HG02870 (cell line): ENCODE measurements around the gene TFDP1.

Source experiments
- ATAC-seq: cut with Tn5 transposase; IDR thresholded peaks from one replicate; pipeline ENCODE4 v1.9.1; 2021; ENCODE audit warnings: mild to moderate bottlenecking, moderate library complexity; ENCODE audit not compliant: unreplicated experiment

The TFDP1 gene

DNA sequence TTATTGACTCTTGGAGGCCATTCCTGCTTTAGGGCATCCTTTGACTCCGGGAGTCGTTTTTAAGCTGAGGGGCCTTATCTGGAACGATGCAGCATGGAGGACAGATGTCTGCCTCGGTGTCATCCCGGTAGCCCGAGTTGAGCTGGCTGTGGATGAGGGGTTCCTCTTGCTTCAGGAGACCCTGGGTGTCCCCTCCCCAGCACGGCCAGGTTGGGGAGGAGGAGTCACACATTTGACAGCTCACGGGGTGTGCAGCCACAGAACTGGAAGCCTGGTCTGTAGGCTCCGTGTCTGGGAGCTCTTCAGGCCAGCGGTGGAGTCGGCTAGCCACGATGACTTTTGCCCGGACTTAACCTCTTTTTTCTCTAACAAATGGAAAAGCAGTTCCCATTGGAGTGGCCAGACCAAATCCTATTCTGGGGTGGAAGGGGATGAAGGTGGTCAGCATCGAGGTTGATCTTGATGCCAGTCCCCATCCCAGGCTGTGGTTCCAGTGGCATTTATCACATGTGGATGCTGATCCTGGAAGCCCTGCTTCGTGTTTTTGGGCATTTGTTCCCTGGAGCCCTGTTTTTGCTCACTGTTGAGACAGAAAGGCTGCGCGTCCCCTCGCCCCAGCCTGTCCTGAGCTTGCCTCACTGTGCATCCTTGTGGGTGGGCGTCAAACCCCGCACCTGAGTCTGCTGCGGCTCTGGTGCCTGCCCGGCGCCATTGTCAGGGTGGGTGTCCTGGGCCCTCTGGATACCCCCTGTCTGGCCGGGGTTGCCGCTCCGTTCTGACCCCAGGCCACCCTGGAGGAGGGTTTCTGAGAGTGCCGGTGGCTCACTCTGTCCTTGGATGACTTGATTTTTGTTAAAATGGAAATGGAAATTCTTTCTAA is 12.0 kb downstream of the TFDP1 start:
- ATAC-seq = no peak

DNA sequence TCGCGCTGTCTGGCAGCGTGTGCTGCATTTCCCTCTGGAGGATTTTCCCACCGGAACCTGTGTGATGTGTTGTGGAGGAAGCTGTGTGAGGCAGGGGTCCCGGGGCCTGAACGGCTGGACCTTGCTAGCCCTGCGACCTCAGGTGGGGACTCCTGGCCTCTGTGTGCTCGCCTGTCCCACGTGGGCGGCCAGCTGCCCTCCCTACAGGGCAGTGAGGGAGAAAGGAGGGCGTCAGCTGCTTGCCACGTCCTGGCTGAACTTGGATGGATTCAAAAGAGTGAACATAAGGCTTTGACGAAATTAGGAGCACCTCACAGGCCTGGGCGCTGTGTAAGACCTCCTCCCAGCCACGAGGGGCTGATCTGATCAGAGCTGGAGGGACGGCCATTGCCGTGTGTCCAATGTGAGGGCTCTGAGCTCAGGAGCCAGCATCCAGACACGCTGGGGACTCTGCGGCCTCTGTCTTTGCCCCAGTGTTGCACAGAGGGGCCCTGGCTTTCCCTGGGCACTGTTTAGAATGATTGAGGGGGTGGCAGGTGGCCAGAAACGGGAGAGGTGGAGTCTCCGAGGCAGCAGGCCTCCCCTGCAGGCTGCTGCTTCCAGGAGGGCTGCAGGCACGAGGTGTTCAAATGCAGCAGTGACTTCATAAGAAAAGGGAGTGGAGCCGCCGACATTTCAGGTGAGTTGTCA is 13.0 kb downstream of the TFDP1 start:
- no peak for ATAC-seq

DNA sequence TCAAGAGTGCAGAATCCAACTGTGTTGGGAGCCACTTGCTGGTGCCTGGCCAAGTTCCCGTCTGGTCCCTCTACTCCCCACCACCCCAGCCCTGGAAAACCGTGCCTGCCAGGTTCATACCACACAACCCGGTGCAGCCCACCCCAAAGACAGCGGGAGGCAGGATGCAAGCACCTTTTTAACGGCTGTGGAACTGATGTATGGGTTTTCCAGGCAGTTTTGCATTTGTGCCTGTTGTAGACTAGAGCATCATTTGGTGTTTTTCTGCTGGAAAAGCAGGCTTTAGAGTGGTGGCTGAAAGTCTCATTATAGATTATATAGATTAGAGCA is 13.5 kb downstream of the TFDP1 start:
- ATAC-seq = no peak

GRCh38 chr13:113598481-113598880 is 13.9 kb downstream of the TFDP1 start:
- no peak for ATAC-seq

- ATAC-seq = no peak
Measured at GRCh38 chr13:113599391-113599790, 14.8 kb downstream of the TFDP1 start.

DNA sequence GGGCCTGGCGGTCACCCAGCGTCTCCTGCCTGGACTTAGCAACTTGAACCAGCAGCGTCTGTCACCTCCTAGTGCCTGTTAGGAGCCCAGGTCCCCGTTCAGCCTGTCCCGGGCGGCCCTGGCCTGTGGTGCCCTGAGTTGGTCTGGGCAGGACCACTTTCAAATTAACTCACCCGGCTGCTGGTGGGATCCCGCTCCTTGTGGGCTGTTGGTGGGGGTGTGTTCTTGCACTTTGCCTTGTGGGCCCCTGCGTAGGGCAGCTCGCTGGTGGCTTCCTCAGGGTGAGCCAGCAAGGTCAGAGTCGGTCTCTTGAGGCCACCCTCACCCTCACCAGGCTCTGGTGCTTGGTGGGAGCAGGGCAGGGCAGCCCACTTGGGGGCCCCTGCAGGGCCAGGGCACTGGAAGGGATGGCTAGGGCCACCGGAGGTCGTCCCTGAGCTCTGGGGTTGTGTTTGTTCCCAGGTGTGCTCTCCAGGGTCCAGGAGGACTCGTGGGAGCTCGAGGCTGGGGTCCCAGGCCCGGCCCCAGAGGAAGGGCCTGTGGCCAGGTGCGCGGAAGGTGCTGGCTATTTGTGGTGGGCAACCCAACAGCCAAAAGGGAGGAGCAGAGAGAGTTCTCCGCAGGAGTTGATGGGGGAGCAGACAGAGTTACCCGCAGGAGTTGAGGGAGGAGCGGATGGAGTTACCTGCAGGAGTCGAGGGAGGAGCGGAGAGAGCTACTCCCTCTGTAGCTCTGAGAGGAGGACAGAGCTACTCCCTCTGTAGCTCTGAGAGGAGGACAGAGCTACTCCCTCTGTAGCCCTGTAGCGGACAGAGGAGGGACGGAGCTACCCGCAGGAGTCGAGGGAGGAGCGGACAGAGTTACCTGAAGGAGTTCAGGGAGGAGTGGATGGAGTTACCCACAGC is 16.9 kb downstream of the TFDP1 start:
- ATAC-seq = no peak

GRCh38 chr13:113602291-113602988 is 17.9 kb downstream of the TFDP1 start:
- ATAC-seq = no peak

DNA sequence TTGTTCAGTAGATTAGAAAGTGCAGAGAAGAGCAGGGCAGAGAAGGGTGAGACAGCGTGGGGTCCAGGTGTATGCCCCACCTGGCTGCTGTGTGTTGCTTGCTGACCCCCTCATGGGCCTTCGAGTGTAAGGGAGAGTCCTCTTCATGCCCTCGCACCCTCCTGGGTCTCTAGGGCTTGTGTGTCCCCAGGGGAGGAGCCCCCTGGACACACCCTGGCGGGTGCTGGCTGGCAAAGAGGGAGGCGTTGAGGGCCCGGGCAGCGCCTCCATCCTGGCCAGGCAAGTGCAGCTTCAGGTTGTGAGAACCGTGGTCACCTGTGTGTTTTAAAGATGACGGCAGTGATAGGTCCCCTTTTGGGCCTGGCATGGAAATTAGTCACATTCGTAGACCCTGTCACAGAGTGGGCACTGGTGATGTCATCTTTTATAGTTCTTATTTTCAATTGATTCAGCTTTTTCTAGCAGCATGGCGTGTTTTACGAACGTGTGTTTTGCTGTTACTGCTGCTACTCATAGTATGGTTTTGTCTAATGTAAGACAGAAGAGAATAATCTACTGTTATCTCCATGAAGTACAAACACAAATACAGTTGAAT is 18.7 kb downstream of the TFDP1 start:
- no peak for ATAC-seq

- peak; percentile 78 for ATAC-seq
Measured at GRCh38 chr13:113604186-113604585, 19.6 kb downstream of the TFDP1 start.

DNA sequence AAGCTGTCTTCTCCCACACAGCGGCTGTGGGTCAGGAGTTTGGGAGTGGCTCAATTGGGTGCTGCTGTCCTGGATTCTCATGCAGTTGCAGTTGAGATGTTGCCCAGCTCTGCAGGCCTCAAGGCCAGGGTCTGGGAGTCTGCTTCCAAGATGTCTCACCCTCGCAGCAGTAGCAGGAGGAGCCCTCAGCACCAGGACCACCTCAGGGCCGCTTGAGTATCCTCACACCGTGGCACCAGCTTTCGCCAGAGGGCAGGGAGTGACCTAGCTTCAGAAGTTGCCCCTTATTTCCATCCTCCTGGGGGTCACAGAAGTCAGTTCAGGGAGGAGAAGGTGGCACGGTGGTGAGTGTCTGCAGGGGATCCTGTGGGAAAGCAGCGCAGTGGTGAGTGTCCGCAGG is 20.9 kb downstream of the TFDP1 start:
- ATAC-seq = no peak

DNA sequence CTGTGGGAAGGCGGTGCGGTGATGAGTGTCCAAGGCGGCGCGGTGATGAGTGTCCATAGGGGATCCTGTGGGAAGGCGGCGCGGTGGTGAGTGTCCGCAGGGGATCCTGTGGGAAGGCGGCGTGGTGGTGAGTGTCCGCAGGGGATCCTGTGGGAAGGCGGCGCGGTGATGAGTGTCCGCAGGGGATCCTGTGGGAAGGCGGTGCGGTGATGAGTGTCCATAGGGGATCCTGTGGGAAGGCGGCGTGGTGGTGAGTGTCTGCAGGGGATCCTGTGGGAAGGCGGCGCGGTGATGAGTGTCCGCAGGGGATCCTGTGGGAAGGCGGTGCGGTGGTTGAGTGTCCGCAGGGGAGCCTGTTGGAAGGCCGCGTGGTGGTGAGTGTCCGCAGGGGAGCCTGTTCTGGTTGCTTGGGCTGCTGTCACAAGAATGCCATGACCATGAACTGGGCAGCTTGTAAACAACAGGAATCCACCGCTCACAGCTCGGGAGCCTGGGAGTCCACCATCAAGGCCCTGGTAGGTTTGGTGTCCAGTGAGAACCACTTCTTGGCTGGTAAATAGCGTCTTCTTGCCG is 21.4 kb downstream of the TFDP1 start:
- no peak for ATAC-seq

DNA sequence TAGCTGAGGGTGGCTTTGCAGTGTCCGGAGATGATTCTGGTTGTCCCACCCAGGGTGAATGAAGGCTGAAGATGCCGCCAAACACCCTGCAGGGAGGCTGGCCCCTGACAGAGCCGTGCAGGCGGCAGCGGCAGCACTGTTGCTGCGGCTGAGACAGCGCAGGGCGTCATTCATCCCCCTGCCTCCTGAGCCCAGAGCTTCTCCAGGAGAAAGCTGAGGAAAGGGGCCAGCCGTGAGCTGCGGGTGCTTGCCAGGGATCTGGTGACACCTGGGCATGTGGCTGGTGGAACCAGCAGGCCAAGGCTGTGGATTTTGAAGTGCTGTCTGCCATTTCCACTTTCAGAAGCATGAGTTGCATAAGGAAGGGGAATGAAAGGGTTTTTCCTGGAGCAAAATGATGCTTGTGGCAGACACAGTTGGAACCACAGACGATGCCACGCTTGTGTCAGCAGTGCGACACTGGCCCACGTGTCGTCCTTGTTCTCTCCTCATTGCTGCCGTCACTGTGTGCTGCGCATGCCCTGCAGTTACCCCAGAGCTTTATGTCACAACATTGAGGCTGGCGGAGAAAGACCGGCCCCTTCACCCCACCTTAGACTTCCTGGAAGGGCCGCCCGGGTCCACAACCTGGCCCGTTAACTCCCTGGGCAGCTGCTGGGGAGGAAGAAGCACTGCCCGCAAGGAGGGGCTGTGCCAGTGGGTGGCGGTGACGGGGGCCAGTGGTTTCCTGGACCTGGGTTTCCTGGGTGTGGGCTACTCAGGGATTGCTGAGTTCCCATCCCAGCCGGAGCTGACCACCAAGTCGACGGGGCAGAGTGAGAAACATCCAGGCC is 22.7 kb downstream of the TFDP1 start:
- no peak for ATAC-seq

- ATAC-seq = no peak
Measured at GRCh38 chr13:113607889-113608635, 23.5 kb downstream of the TFDP1 start.

DNA sequence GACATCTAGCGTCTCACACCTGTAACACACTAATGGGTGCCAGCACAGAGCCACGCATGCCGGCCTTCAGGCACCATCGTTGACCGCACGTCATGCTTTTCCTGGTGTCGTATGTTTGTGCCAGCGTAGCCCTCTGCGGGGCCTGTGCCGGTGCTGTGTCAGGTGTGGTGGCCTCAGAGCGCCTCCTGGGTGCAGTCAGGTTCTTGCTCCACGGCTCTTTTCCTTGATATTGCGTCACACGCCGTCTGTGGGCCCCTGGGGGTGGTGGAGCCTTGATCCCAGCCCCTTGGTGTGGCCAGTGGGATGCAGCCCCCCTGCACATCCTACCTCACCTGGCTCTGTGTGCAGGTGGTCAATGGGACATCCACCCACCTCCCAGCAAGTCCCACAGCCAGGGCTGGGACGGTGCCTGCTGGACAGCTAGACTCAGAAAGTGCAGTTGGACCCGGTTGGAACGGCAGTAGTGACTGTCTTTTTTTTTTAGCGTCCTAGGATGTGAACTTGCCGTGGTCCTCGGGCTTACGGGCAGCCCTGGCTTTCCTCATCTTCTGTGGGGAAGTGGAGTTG is 24.5 kb downstream of the TFDP1 start:
- no peak for ATAC-seq

- ATAC-seq = no peak
Measured at GRCh38 chr13:113609616-113610015, 25.1 kb downstream of the TFDP1 start.

GRCh38 chr13:113610266-113610665 is 25.7 kb downstream of the TFDP1 start:
- no peak for ATAC-seq

DNA sequence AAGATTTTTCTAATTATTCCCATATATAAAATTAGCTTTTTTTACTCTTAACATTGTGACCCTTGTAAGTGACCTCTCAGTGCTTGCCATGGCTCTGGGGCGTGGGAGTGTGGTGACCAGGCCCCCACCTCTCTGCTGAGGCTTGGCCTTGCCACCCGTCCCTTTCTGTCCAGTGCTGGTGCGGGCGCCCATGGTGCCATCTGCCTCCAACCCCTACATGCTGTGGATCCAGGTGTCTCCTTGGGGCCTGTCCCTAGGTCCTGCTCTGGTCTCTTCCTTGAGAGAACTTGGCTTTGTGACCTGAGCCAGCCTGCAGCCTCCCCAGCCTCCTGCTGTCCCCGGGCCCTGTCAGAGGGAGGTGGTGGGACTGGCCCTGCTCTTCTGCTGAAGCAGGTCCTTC is 27.4 kb downstream of the TFDP1 start:
- ATAC-seq = no peak

GRCh38 chr13:113612607-113613006 is 28.1 kb downstream of the TFDP1 start:
- ATAC-seq = no peak
